ENCODE data around the gene CELSR2. TPM values are rescaled to one million over a fixed set of nuclear protein-coding genes. Genes with fewer than 3 reads are reported as not detected.

The CELSR2 gene
- polyA plus RNA-seq, 3 donors = 0.03 to 0.97 (median 0.04) TPM

DNA sequence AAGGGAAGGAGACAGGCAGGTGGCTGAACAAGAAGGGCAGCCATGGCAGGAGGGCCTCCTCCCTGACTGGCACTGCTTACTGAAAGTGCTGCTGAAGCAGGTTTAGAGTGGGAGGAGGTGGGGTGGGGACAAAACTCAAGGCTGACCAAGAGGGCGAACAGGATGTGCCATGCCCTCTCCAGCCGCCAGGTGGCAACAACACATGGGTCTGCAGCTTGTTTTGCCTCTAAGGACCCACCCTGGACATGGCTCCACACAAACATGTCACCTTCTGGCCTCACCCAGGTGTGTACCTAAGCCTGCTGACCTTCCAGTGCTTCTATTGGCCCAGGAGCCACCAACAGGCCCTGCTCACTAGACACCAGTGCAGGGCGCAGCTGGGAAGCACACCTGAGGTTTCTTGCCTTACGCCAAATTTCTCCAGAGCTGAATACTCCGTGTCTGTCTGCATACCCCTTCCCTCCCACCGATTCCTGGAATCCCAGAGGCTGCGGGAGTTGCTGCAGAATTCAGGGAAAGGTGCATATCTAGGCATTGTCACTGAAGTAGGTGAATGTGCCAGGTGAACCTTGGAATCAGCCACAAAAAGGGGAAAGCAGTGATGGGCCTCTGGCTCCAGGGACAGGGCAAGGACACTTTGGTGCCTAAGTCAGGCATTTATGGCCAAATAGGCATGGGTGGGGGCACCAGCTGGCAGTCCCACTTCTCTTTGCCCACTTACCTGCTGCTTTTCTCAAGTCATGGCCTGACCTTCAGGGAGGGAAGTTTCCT is 28.3 kb downstream of the CELSR2 start:
- Mint-ChIP-seq H3K27me3 (ENCODE audit: low read depth in 3 of 3) (peaks cover 4 to 10% (median 8%) of the 10 kb centered on the region in 3 donors), H3K9me3 (no peaks in the 10 kb centered on the region), H3K27ac (peak overlapping the region in 1 of 7 donors; percentile 48), H3K36me3 (peaks cover 14 to 22% of the 10 kb centered on the region in 2 donors), H3K4me1 (peaks cover 61% of the 10 kb centered on the region), H3K4me3 (no peak overlapping the region)
- Histone ChIP-seq H3K4me1 (ENCODE audit: control insufficient read depth in 1 of 2, insufficient read depth in 2 of 2, low read length in 2 of 2) (peaks cover 39 to 52% of the 10 kb centered on the region in 2 donors), H3K4me3 (replicated peaks in 1 of 3; ENCODE audit: low read depth in 2 of 3, low read length in 3 of 3) (no peak overlapping the region), H2AFZ (ENCODE audit: insufficient read depth, low read depth, low read length, poor library complexity, severe bottlenecking) (no peak overlapping the region), H3K27me3 (ENCODE audit: control insufficient read depth in 2 of 2, insufficient read depth in 2 of 2, low read length in 2 of 2) (no peaks in the 10 kb centered on the region), H3K27ac (ENCODE audit: low read depth in 1 of 2, low read length in 2 of 2) (no peak overlapping the region), H4K20me1 (ENCODE audit: insufficient read depth, low read length) (no peaks in the 10 kb centered on the region), H3K9me3 (replicated peaks in 1 of 2; ENCODE audit: control insufficient read depth in 1 of 2, insufficient read depth in 1 of 2, low read length in 2 of 2) (no peaks in the 10 kb centered on the region), H3K36me3 (replicated peaks in 1 of 2; ENCODE audit: control insufficient read depth in 1 of 2, insufficient read depth in 2 of 2, low read length in 2 of 2) (peaks cover 7 to 25% of the 10 kb centered on the region in 2 donors), H3K9ac (ENCODE audit: insufficient read depth, low read length, poor library complexity, severe bottlenecking) (no peak overlapping the region), H3K4me2 (replicated peaks; ENCODE audit: extremely low read depth, low read length, poor library complexity, severe bottlenecking) (no peak overlapping the region), H3K79me2 (ENCODE audit: insufficient read depth, low read length) (peaks cover 25% of the 10 kb centered on the region)
- TF ChIP-seq, protein P1, sequence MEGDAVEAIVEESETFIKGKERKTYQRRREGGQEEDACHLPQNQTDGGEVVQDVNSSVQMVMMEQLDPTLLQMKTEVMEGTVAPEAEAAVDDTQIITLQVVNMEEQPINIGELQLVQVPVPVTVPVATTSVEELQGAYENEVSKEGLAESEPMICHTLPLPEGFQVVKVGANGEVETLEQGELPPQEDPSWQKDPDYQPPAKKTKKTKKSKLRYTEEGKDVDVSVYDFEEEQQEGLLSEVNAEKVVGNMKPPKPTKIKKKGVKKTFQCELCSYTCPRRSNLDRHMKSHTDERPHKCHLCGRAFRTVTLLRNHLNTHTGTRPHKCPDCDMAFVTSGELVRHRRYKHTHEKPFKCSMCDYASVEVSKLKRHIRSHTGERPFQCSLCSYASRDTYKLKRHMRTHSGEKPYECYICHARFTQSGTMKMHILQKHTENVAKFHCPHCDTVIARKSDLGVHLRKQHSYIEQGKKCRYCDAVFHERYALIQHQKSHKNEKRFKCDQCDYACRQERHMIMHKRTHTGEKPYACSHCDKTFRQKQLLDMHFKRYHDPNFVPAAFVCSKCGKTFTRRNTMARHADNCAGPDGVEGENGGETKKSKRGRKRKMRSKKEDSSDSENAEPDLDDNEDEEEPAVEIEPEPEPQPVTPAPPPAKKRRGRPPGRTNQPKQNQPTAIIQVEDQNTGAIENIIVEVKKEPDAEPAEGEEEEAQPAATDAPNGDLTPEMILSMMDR (IDR thresholded peaks at IDR 0.05) = peak; percentile 98
- intact Hi-C loops (cut with micrococcal nuclease) = loop anchor here (2.0 to 10.0 kb wide), 3 partner anchors 121 to 257 kb away; partner anchors contain the start of gene GPR61 (in 1 of the 2)
- DNase-seq = peak; percentile 42 to 62 (median 58)
- WGBS (ENCODE audit: insufficient coverage) = 75% methylated on average over 6 of the region's 7 CpGs

DNA sequence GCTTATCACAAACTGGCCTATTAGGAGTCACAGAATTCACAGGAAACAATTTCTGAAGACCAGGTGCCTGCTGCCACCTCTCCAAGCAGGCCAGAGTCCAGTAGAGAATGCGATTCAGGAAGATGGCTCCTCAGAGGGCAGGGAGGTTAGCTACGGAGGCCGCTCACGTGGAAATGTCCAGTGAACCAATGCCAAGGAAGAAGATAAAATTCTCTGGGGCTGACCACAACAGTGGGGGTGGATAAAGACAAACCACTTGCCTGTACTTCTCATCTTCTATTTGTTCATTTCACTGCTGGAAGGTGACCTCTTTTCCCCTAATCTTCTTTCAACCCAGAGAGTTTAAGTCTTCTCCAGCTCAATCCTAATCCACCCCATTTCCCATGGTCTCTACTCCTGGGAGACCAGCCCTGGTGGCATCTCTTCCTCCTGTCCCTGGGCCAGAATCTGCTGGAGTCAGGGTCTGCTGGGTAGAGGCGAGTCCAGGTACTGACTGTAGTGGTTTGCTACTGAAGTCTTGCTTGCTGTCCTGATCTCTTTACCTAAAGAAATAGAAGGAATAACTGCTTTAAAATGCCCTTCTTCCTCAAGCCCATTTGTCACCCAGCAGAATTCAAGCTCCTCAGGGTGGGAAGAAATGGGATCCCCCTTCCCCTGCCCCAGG is 30.4 kb downstream of the CELSR2 start:
- H3K4me1 Mint-ChIP-seq = peaks cover 57% of the 10 kb centered on the region
- peaks cover 1 to 2% (median 2%) of the 10 kb centered on the region in 3 donors for H3K27me3 Mint-ChIP-seq (ENCODE audit: low read depth in 3 of 3)
- Histone ChIP-seq H2AFZ (ENCODE audit: insufficient read depth, low read depth, low read length, poor library complexity, severe bottlenecking) (no peak overlapping the region), H3K9ac (ENCODE audit: insufficient read depth, low read length, poor library complexity, severe bottlenecking) (no peak overlapping the region), H3K36me3 (replicated peaks in 1 of 2; ENCODE audit: control insufficient read depth in 1 of 2, insufficient read depth in 2 of 2, low read length in 2 of 2) (peaks cover 7 to 25% of the 10 kb centered on the region in 2 donors), H3K79me2 (ENCODE audit: insufficient read depth, low read length) (peaks cover 31% of the 10 kb centered on the region), H3K4me3 (replicated peaks in 1 of 3; ENCODE audit: low read depth in 2 of 3, low read length in 3 of 3) (no peak overlapping the region), H3K9me3 (replicated peaks in 1 of 2; ENCODE audit: control insufficient read depth in 1 of 2, insufficient read depth in 1 of 2, low read length in 2 of 2) (no peaks in the 10 kb centered on the region), H3K27me3 (ENCODE audit: control insufficient read depth in 2 of 2, insufficient read depth in 2 of 2, low read length in 2 of 2) (no peaks in the 10 kb centered on the region), H3K4me1 (ENCODE audit: control insufficient read depth in 1 of 2, insufficient read depth in 2 of 2, low read length in 2 of 2) (peaks cover 50% of the 10 kb centered on the region in 2 donors), H4K20me1 (ENCODE audit: insufficient read depth, low read length) (no peaks in the 10 kb centered on the region), H3K27ac (ENCODE audit: low read depth in 1 of 2, low read length in 2 of 2) (no peak overlapping the region), H3K4me2 (replicated peaks; ENCODE audit: extremely low read depth, low read length, poor library complexity, severe bottlenecking) (no peak overlapping the region)
- WGBS (ENCODE audit: insufficient coverage) = 98% methylated on average over 4 of the region's 5 CpGs
- H3K36me3 Mint-ChIP-seq = peaks cover 14 to 22% of the 10 kb centered on the region in 2 donors
- H3K27ac Mint-ChIP-seq = peak overlapping the region in 4 of 7 donors; percentile 9 to 70 (median 38)
- TF ChIP-seq, protein P1 (IDR thresholded peaks at IDR 0.05) = no peak
- no peak for DNase-seq
- H3K9me3 Mint-ChIP-seq = peaks cover 0 to 2% (median 0%) of the 10 kb centered on the region in 7 donors
- no peak overlapping the region for H3K4me3 Mint-ChIP-seq
- intact Hi-C loops (cut with micrococcal nuclease) = loop anchor here in 1 of 2 donors (10.0 kb wide), 1 partner anchor 255 kb away; the partner anchor contains the start of gene GPR61

Measured in CD14-positive monocyte (primary cell).